WTC11 (cell line): ENCODE data around the gene DNPH1. TPM values are rescaled to one million over a fixed set of nuclear protein-coding genes. Genes with fewer than 3 reads are reported as not detected.

Experiments
- ATAC-seq: fragments of 200-7000 bp; cut with Tn5 transposase; 2 replicates; pipeline ENCODE4 v1.10.0; 2021; ENCODE audit warnings: mild to moderate bottlenecking, moderate library complexity
- CTCF ChIA-PET: fragments of 300-600 bp; sonication (Branson Sonifier 250); formaldehyde crosslinking; loops from one replicate; lab custom pipeline; 2021; ENCODE audit warnings: antibody characterized with exemption; lab: Charles Lee
- POLR2A ChIA-PET: fragments of 350-600 bp; sonication (Branson Sonifier 250); formaldehyde crosslinking; loops from one replicate; lab custom pipeline; 2021; ENCODE audit warnings: antibody characterized with exemption; lab: Charles Lee
- DNase-seq: peaks from one replicate; pipeline ENCODE4 v3.0.0; 2021; ENCODE audit warnings: low spot score
- H3K27ac Mint-ChIP-seq: 2 replicates; pipeline ENCODE4 v1.8.0; 2021; ENCODE audit warnings: mixed read lengths
- H3K27me3 Mint-ChIP-seq: 2 replicates; pipeline ENCODE4 v1.8.0; 2021; ENCODE audit warnings: low read depth, mild to moderate bottlenecking, moderate library complexity, mixed read lengths
- H3K36me3 Mint-ChIP-seq: 2 replicates; pipeline ENCODE4 v1.8.0; 2021; ENCODE audit warnings: mixed read lengths
- H3K4me1 Mint-ChIP-seq: 2 replicates; pipeline ENCODE4 v1.8.0; 2022; ENCODE audit warnings: mixed read lengths
- H3K4me3 Mint-ChIP-seq: 2 replicates; pipeline ENCODE4 v1.8.0; 2021; ENCODE audit warnings: mild to moderate bottlenecking, moderate library complexity, mixed read lengths
- H3K9me3 Mint-ChIP-seq: 2 replicates; pipeline ENCODE4 v1.8.0; 2021; ENCODE audit warnings: mixed read lengths
- CBFB ChIP-seq: sonication (generic); formaldehyde crosslinking; IDR thresholded peaks from 2 replicates; pipeline ENCODE4 v1.8.1; 2022; ENCODE audit warnings: mild to moderate bottlenecking, low read depth, missing genetic modification reagents
- ELF4 ChIP-seq: sonication (generic); formaldehyde crosslinking; IDR thresholded peaks from 2 replicates; pipeline ENCODE4 v1.8.1; 2022; ENCODE audit warnings: low read depth, mild to moderate bottlenecking, moderate library complexity, missing genetic modification reagents
- GRHL2 ChIP-seq: fragments of 250-450 bp; sonication (Bioruptor Pico); IDR thresholded peaks from 2 replicates; pipeline ENCODE4 v1.8.0; 2022; ENCODE audit warnings: mild to moderate bottlenecking, moderate library complexity; ENCODE audit not compliant: insufficient replicate concordance, severe bottlenecking
- GTF2I ChIP-seq: fragments of 250-450 bp; sonication (Bioruptor Pico); conservative IDR thresholded peaks from 2 replicates; pipeline ENCODE4 v1.4.0; 2021; ENCODE audit warnings: mild to moderate bottlenecking
- HMGA2 ChIP-seq: fragments of 250-450 bp; sonication (Bioruptor Pico); IDR thresholded peaks from 2 replicates; pipeline ENCODE4 v1.4.0; 2021; ENCODE audit warnings: mild to moderate bottlenecking, moderate library complexity
- MXD4 ChIP-seq: fragments of 250-450 bp; sonication (Bioruptor Pico); IDR thresholded peaks from 2 replicates; pipeline ENCODE4 v1.8.0; 2021; ENCODE audit warnings: mild to moderate bottlenecking, moderate library complexity, borderline replicate concordance
- TEAD1 ChIP-seq: sonication (generic); formaldehyde crosslinking; IDR thresholded peaks from 2 replicates; pipeline ENCODE4 v1.8.0; 2022; ENCODE audit warnings: mild to moderate bottlenecking, missing genetic modification reagents
- total RNA-seq: library from RNA; stranded (reverse); gene quantifications from 3 replicates; pipeline ENCODE4 v1.2.3, GENCODE V29; 2021
- TF ChIP-seq, protein P1 (sequence below): sonication (generic); formaldehyde crosslinking; IDR thresholded peaks from 2 replicates; pipeline ENCODE4 v1.8.1; 2022; ENCODE audit warnings: missing genetic modification reagents, borderline replicate concordance
- TF ChIP-seq, protein P2 (sequence below): fragments of 200-600 bp; IDR thresholded peaks from 2 replicates; pipeline ENCODE4 v1.8.0; 2022; ENCODE audit warnings: antibody characterized with exemption
- TF ChIP-seq, protein P3 (sequence below): sonication (generic); formaldehyde crosslinking; IDR thresholded peaks from 2 replicates; pipeline ENCODE4 v1.8.1; 2022; ENCODE audit warnings: mild to moderate bottlenecking, moderate library complexity, missing genetic modification reagents
- TF ChIP-seq, protein P4 (sequence below): fragments of 250-450 bp; sonication (Bioruptor Pico); IDR thresholded peaks from 2 replicates; pipeline ENCODE4 v1.9.0; 2021; ENCODE audit warnings: mild to moderate bottlenecking, borderline replicate concordance
- TF ChIP-seq, protein P5 (sequence below): sonication (generic); formaldehyde crosslinking; IDR thresholded peaks from 2 replicates; pipeline ENCODE4 v1.8.0; 2022; ENCODE audit warnings: mild to moderate bottlenecking, missing genetic modification reagents
- TF ChIP-seq, protein P6 (sequence below): sonication (generic); formaldehyde crosslinking; IDR thresholded peaks from 2 replicates; pipeline ENCODE4 v1.8.0; 2023; ENCODE audit warnings: missing genetic modification reagents
- TF ChIP-seq, protein P7 (sequence below): sonication (generic); formaldehyde crosslinking; IDR thresholded peaks from 2 replicates; pipeline ENCODE4 v1.8.0; 2022; ENCODE audit warnings: mild to moderate bottlenecking, missing genetic modification reagents

The DNPH1 gene
- total RNA-seq, 1 experiment from 2014 or later = 48.4 TPM

DNA sequence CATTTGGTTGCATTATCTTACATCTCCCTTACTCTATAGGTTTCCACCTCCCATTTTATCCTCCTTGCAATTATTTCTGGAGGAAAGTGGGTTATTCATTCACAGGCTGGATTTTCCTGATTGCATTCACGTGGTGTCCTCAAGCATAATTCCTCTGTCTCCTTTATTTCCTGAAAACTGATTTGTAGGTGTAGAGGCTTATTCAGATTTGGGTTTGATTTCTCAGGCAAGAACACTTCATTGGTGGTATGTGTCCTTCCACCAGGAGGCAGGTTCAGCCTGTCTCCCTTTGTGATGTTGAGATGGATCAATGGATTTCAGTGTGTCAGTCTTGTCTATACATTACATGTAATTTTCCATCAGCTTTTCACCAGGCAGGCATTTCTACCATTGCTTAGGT, 17.3 kb downstream of the DNPH1 start (continued):
- TF ChIP-seq, protein P1, sequence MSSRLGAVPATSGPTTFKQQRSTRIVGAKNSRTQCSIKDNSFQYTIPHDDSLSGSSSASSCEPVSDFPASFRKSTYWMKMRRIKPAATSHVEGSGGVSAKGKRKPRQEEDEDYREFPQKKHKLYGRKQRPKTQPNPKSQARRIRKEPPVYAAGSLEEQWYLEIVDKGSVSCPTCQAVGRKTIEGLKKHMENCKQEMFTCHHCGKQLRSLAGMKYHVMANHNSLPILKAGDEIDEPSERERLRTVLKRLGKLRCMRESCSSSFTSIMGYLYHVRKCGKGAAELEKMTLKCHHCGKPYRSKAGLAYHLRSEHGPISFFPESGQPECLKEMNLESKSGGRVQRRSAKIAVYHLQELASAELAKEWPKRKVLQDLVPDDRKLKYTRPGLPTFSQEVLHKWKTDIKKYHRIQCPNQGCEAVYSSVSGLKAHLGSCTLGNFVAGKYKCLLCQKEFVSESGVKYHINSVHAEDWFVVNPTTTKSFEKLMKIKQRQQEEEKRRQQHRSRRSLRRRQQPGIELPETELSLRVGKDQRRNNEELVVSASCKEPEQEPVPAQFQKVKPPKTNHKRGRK (CRISPR knock-in tag) = no peak
- TF ChIP-seq, protein P2, sequence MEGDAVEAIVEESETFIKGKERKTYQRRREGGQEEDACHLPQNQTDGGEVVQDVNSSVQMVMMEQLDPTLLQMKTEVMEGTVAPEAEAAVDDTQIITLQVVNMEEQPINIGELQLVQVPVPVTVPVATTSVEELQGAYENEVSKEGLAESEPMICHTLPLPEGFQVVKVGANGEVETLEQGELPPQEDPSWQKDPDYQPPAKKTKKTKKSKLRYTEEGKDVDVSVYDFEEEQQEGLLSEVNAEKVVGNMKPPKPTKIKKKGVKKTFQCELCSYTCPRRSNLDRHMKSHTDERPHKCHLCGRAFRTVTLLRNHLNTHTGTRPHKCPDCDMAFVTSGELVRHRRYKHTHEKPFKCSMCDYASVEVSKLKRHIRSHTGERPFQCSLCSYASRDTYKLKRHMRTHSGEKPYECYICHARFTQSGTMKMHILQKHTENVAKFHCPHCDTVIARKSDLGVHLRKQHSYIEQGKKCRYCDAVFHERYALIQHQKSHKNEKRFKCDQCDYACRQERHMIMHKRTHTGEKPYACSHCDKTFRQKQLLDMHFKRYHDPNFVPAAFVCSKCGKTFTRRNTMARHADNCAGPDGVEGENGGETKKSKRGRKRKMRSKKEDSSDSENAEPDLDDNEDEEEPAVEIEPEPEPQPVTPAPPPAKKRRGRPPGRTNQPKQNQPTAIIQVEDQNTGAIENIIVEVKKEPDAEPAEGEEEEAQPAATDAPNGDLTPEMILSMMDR = no peak
- TF ChIP-seq, all 79 proteins: peak for 0

DNA sequence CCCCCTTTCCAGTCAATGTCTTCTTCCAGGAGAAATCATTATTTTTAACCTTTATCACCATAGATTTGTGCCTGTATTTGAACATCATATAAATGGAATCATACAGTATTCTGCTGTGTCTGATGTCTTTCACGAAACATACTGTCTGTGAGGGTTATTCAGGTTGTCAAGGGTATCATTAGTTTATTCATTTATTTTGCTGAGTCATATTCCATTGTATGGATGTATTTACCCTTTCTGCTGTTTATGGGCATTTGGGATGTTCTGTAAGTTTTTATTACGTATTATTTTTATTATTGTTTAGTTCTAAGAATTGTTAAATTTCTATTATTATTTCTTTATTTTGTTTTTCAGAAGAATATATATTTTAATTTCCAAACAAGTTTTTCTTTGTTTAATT, 22.0 kb downstream of the DNPH1 start:
- TF ChIP-seq, protein P3, sequence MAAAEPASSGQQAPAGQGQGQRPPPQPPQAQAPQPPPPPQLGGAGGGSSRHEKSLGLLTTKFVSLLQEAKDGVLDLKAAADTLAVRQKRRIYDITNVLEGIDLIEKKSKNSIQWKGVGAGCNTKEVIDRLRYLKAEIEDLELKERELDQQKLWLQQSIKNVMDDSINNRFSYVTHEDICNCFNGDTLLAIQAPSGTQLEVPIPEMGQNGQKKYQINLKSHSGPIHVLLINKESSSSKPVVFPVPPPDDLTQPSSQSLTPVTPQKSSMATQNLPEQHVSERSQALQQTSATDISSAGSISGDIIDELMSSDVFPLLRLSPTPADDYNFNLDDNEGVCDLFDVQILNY (CRISPR knock-in tag) = no peak
- TF ChIP-seq HMGA2 (CRISPR knock-in tag) (peak; percentile 85), GRHL2 (CRISPR knock-in tag) (no peak)
- no peak overlapping the region for H3K27ac Mint-ChIP-seq
- H3K9me3 Mint-ChIP-seq = no peaks in the 10 kb centered on the region
- no peak overlapping the region for H3K4me3 Mint-ChIP-seq
- no peaks in the 10 kb centered on the region; the same call in 1 of the 2 replicates for H3K27me3 Mint-ChIP-seq
- DNase-seq (no peak), ATAC-seq (no peak)
- ChIA-PET CTCF (no interaction called here), POLR2A (no interaction called here)
- H3K36me3 Mint-ChIP-seq = no peaks in the 10 kb centered on the region
- H3K4me1 Mint-ChIP-seq = 0 out of 2 replicates have a peak, but pooled peaks cover 2% of the 10 kb centered on the region

DNA sequence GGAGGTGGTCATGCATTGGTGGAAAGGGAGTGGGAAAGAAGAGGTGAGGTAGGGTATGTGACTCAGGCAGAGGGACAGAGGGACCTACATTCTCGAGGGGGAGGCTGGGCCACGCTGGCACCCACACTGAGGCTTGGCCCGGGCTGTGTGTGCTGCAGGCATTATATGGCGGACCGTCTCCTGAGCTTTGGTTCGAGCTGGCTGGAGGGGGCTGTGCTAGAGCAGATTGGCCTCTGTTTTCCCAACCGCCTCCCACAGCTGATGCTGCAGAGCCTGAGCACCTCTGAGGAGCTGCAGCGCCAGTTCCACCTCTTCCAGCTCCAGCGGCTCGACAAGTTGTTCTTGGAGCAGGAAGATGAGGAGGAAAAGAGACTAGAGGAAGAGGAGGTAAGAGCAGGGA, 23.4 kb downstream of the DNPH1 start:
- no peaks in the 10 kb centered on the region for H3K4me1 Mint-ChIP-seq
- DNase-seq = no peak
- H3K4me3 Mint-ChIP-seq = no peak overlapping the region
- no peaks in the 10 kb centered on the region; the same call in 1 of the 2 replicates for H3K27me3 Mint-ChIP-seq
- peak overlapping the region; percentile 29; the same call in 1 of the 2 replicates for H3K27ac Mint-ChIP-seq
- H3K9me3 Mint-ChIP-seq = no peaks in the 10 kb centered on the region
- ATAC-seq = no peak
- TF ChIP-seq MXD4 (CRISPR knock-in tag) (no peak), GTF2I (CRISPR knock-in tag) (no peak), ELF4 (CRISPR knock-in tag) (no peak), TEAD1 (no peak), CBFB (no peak)
- TF ChIP-seq, protein P4, sequence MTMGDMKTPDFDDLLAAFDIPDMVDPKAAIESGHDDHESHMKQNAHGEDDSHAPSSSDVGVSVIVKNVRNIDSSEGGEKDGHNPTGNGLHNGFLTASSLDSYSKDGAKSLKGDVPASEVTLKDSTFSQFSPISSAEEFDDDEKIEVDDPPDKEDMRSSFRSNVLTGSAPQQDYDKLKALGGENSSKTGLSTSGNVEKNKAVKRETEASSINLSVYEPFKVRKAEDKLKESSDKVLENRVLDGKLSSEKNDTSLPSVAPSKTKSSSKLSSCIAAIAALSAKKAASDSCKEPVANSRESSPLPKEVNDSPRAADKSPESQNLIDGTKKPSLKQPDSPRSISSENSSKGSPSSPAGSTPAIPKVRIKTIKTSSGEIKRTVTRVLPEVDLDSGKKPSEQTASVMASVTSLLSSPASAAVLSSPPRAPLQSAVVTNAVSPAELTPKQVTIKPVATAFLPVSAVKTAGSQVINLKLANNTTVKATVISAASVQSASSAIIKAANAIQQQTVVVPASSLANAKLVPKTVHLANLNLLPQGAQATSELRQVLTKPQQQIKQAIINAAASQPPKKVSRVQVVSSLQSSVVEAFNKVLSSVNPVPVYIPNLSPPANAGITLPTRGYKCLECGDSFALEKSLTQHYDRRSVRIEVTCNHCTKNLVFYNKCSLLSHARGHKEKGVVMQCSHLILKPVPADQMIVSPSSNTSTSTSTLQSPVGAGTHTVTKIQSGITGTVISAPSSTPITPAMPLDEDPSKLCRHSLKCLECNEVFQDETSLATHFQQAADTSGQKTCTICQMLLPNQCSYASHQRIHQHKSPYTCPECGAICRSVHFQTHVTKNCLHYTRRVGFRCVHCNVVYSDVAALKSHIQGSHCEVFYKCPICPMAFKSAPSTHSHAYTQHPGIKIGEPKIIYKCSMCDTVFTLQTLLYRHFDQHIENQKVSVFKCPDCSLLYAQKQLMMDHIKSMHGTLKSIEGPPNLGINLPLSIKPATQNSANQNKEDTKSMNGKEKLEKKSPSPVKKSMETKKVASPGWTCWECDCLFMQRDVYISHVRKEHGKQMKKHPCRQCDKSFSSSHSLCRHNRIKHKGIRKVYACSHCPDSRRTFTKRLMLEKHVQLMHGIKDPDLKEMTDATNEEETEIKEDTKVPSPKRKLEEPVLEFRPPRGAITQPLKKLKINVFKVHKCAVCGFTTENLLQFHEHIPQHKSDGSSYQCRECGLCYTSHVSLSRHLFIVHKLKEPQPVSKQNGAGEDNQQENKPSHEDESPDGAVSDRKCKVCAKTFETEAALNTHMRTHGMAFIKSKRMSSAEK (CRISPR knock-in tag) = no peak
- TF ChIP-seq, protein P5, sequence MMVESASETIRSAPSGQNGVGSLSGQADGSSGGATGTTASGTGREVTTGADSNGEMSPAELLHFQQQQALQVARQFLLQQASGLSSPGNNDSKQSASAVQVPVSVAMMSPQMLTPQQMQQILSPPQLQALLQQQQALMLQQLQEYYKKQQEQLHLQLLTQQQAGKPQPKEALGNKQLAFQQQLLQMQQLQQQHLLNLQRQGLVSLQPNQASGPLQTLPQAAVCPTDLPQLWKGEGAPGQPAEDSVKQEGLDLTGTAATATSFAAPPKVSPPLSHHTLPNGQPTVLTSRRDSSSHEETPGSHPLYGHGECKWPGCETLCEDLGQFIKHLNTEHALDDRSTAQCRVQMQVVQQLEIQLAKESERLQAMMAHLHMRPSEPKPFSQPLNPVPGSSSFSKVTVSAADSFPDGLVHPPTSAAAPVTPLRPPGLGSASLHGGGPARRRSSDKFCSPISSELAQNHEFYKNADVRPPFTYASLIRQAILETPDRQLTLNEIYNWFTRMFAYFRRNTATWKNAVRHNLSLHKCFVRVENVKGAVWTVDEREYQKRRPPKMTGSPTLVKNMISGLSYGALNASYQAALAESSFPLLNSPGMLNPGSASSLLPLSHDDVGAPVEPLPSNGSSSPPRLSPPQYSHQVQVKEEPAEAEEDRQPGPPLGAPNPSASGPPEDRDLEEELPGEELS (CRISPR knock-in tag) = no peak
- TF ChIP-seq, protein P6, sequence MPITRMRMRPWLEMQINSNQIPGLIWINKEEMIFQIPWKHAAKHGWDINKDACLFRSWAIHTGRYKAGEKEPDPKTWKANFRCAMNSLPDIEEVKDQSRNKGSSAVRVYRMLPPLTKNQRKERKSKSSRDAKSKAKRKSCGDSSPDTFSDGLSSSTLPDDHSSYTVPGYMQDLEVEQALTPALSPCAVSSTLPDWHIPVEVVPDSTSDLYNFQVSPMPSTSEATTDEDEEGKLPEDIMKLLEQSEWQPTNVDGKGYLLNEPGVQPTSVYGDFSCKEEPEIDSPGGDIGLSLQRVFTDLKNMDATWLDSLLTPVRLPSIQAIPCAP (CRISPR knock-in tag) = no peak
- TF ChIP-seq, protein P7, sequence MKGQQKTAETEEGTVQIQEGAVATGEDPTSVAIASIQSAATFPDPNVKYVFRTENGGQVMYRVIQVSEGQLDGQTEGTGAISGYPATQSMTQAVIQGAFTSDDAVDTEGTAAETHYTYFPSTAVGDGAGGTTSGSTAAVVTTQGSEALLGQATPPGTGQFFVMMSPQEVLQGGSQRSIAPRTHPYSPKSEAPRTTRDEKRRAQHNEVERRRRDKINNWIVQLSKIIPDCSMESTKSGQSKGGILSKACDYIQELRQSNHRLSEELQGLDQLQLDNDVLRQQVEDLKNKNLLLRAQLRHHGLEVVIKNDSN = no peak
- ChIA-PET CTCF (interaction anchor here (0.8 kb wide), 1 partner anchor 23 kb away, joined by 5 read pairs; the partner anchor contains the start of gene DNPH1), POLR2A (interaction anchor here (1.3 kb wide), 1 partner anchor 41 kb away, joined by 3 read pairs; no protein-coding TSS in a partner anchor)
- H3K36me3 Mint-ChIP-seq = no peaks in the 10 kb centered on the region
